ENCODE results near the gene C10orf71.

Gene C10orf71

DNA sequence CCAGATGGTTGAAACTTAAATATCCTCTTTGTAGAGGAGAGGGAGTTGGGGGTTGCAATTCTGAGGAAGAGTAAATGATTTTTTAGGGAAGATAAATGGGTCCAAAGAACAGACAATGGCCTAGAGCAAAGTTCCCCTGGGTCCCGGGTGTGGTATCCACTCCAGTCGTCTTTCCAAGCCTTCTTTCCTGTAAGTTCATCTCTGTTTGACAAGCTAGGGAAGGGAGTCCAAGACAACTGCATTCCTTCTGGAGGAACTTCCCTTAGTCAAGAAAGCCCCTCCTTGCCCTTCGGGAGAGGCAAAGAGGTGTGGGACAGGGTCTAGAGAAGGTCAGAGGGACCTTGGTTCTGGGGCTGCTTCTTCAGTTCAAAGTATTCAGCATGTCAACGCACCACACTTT is 33.4 kb downstream of the C10orf71 start:
- no peak overlapping the region for H2AK5ac ChIP-seq (ENCODE audit: low read length)
- no peaks in the 10 kb centered on the region for H3K79me2 ChIP-seq (ENCODE audit: control insufficient read depth, insufficient read depth, low read length)
- DNase-seq, result no peak
- H3K23ac ChIP-seq (ENCODE audit: low read length), result no peak overlapping the region
- H4K8ac ChIP-seq (ENCODE audit: low read depth, low read length), result no peak overlapping the region
- H3K4me3 ChIP-seq (ENCODE audit: low read length), result no peak overlapping the region
- no peak overlapping the region for H4K5ac ChIP-seq (ENCODE audit: low read length)
- no peak overlapping the region for H3K56ac ChIP-seq (ENCODE audit: low read length)
- H3K4me2 ChIP-seq (ENCODE audit: low read length), result no peak overlapping the region
- H2BK120ac ChIP-seq (ENCODE audit: low read depth, low read length), result no peak overlapping the region
- no peaks in the 10 kb centered on the region for H3K36me3 ChIP-seq (ENCODE audit: control insufficient read depth, insufficient read depth, low read length)
- H2BK15ac ChIP-seq (replicated peaks; ENCODE audit: low read depth), result no peak overlapping the region
- no peaks in the 10 kb centered on the region for H3K27me3 ChIP-seq (ENCODE audit: insufficient read depth, low read length, poor library complexity)
- H2BK5ac ChIP-seq (ENCODE audit: low read length), result no peak overlapping the region
- H3K18ac ChIP-seq (ENCODE audit: low read length), result no peak overlapping the region
- H3K4ac ChIP-seq (ENCODE audit: low read depth, low read length), result no peak overlapping the region
- no CpG with 5 or more reads among the region's 4 CpGs for WGBS (ENCODE audit: extremely low coverage, insufficient coverage, low lambda C conversion rate)
- no peak overlapping the region for H3K27ac ChIP-seq (ENCODE audit: low read depth, low read length)
- H3K4me1 ChIP-seq (ENCODE audit: control insufficient read depth, low read depth, low read length), result no peaks in the 10 kb centered on the region
- no peak overlapping the region for H3K9ac ChIP-seq (ENCODE audit: low read length)
- no peaks in the 10 kb centered on the region for H3K79me1 ChIP-seq (ENCODE audit: low read length)

GRCh38 chr10:49332768-49333167 is 33.8 kb downstream of the C10orf71 start:
- no peaks in the 10 kb centered on the region for H3K27me3 ChIP-seq (ENCODE audit: insufficient read depth, low read length, poor library complexity)
- H3K4me2 ChIP-seq (ENCODE audit: low read length), result no peak overlapping the region
- WGBS (ENCODE audit: extremely low coverage, insufficient coverage, low lambda C conversion rate), result no CpG with 5 or more reads among the region's 6 CpGs
- DNase-seq, result no peak
- H3K4me1 ChIP-seq (ENCODE audit: control insufficient read depth, low read depth, low read length), result no peaks in the 10 kb centered on the region
- H3K79me1 ChIP-seq (ENCODE audit: low read length), result no peaks in the 10 kb centered on the region
- H3K36me3 ChIP-seq (ENCODE audit: control insufficient read depth, insufficient read depth, low read length), result no peaks in the 10 kb centered on the region
- no peak overlapping the region for H4K5ac ChIP-seq (ENCODE audit: low read length)
- H3K18ac ChIP-seq (ENCODE audit: low read length), result no peak overlapping the region
- no peak overlapping the region for H3K4me3 ChIP-seq (ENCODE audit: low read length)
- H2BK5ac ChIP-seq (ENCODE audit: low read length), result no peak overlapping the region
- H2BK120ac ChIP-seq (ENCODE audit: low read depth, low read length), result no peak overlapping the region
- H4K8ac ChIP-seq (ENCODE audit: low read depth, low read length), result no peak overlapping the region
- no peak overlapping the region for H3K27ac ChIP-seq (ENCODE audit: low read depth, low read length)
- H3K9ac ChIP-seq (ENCODE audit: low read length), result no peak overlapping the region
- H3K79me2 ChIP-seq (ENCODE audit: control insufficient read depth, insufficient read depth, low read length), result no peaks in the 10 kb centered on the region
- H3K4ac ChIP-seq (ENCODE audit: low read depth, low read length), result no peak overlapping the region
- no peak overlapping the region for H3K23ac ChIP-seq (ENCODE audit: low read length)
- no peak overlapping the region for H2BK15ac ChIP-seq (replicated peaks; ENCODE audit: low read depth)
- H2AK5ac ChIP-seq (ENCODE audit: low read length), result no peak overlapping the region
- H3K56ac ChIP-seq (ENCODE audit: low read length), result no peak overlapping the region

- no peak overlapping the region for H3K27ac ChIP-seq (ENCODE audit: low read depth, low read length)
- H3K4ac ChIP-seq (ENCODE audit: low read depth, low read length), result no peak overlapping the region
- H3K27me3 ChIP-seq (ENCODE audit: insufficient read depth, low read length, poor library complexity), result no peaks in the 10 kb centered on the region
- H3K4me2 ChIP-seq (ENCODE audit: low read length), result no peak overlapping the region
- no CpG with 5 or more reads among the region's 6 CpGs for WGBS (ENCODE audit: extremely low coverage, insufficient coverage, low lambda C conversion rate)
- H3K18ac ChIP-seq (ENCODE audit: low read length), result no peak overlapping the region
- no peaks in the 10 kb centered on the region for H3K79me1 ChIP-seq (ENCODE audit: low read length)
- H4K5ac ChIP-seq (ENCODE audit: low read length), result no peak overlapping the region
- H3K9ac ChIP-seq (ENCODE audit: low read length), result no peak overlapping the region
- H3K4me3 ChIP-seq (ENCODE audit: low read length), result no peak overlapping the region
- H3K79me2 ChIP-seq (ENCODE audit: control insufficient read depth, insufficient read depth, low read length), result no peaks in the 10 kb centered on the region
- no peaks in the 10 kb centered on the region for H3K4me1 ChIP-seq (ENCODE audit: control insufficient read depth, low read depth, low read length)
- no peak overlapping the region for H2AK5ac ChIP-seq (ENCODE audit: low read length)
- H3K36me3 ChIP-seq (ENCODE audit: control insufficient read depth, insufficient read depth, low read length), result no peaks in the 10 kb centered on the region
- DNase-seq, result no peak
- no peak overlapping the region for H3K23ac ChIP-seq (ENCODE audit: low read length)
- H4K8ac ChIP-seq (ENCODE audit: low read depth, low read length), result no peak overlapping the region
- no peak overlapping the region for H2BK120ac ChIP-seq (ENCODE audit: low read depth, low read length)
- H3K56ac ChIP-seq (ENCODE audit: low read length), result no peak overlapping the region
- H2BK15ac ChIP-seq (replicated peaks; ENCODE audit: low read depth), result no peak overlapping the region
- H2BK5ac ChIP-seq (ENCODE audit: low read length), result no peak overlapping the region
Observed at GRCh38 chr10:49333192-49333591, 34.2 kb downstream of the C10orf71 start.

- no peak overlapping the region for H3K27ac ChIP-seq (ENCODE audit: low read depth, low read length)
Observed at GRCh38 chr10:49334964-49335363, 36.0 kb downstream of the C10orf71 start.

GRCh38 chr10:49335364-49335972 is 36.5 kb downstream of the C10orf71 start:
- H3K4me2 ChIP-seq (ENCODE audit: low read length), result no peak overlapping the region
- no peak overlapping the region for H2BK5ac ChIP-seq (ENCODE audit: low read length)
- H4K8ac ChIP-seq (ENCODE audit: low read depth, low read length), result no peak overlapping the region
- WGBS (ENCODE audit: extremely low coverage, insufficient coverage, low lambda C conversion rate), result no CpG with 5 or more reads among the region's 1 CpG
- no peak overlapping the region for H3K18ac ChIP-seq (ENCODE audit: low read length)
- no peak overlapping the region for H3K23ac ChIP-seq (ENCODE audit: low read length)
- no peak overlapping the region for H2BK15ac ChIP-seq (replicated peaks; ENCODE audit: low read depth)
- H2AK5ac ChIP-seq (ENCODE audit: low read length), result no peak overlapping the region
- no peak overlapping the region for H3K9ac ChIP-seq (ENCODE audit: low read length)
- H3K56ac ChIP-seq (ENCODE audit: low read length), result no peak overlapping the region
- DNase-seq, result no peak
- H3K27ac ChIP-seq (ENCODE audit: low read depth, low read length), result no peak overlapping the region
- no peak overlapping the region for H3K4me3 ChIP-seq (ENCODE audit: low read length)
- H3K36me3 ChIP-seq (ENCODE audit: control insufficient read depth, insufficient read depth, low read length), result no peaks in the 10 kb centered on the region
- H3K4me1 ChIP-seq (ENCODE audit: control insufficient read depth, low read depth, low read length), result no peaks in the 10 kb centered on the region
- no peak overlapping the region for H3K4ac ChIP-seq (ENCODE audit: low read depth, low read length)
- H3K79me1 ChIP-seq (ENCODE audit: low read length), result no peaks in the 10 kb centered on the region
- H3K27me3 ChIP-seq (ENCODE audit: insufficient read depth, low read length, poor library complexity), result no peaks in the 10 kb centered on the region
- H4K5ac ChIP-seq (ENCODE audit: low read length), result no peak overlapping the region
- H2BK120ac ChIP-seq (ENCODE audit: low read depth, low read length), result no peak overlapping the region
- no peaks in the 10 kb centered on the region for H3K79me2 ChIP-seq (ENCODE audit: control insufficient read depth, insufficient read depth, low read length)

More at GRCh38 chr10:49334964-49335363, 36.0 kb downstream of the C10orf71 start:
- no peak overlapping the region for H3K4me3 ChIP-seq (ENCODE audit: low read length)
- no peak overlapping the region for H3K4me2 ChIP-seq (ENCODE audit: low read length)
- no peak overlapping the region for H4K5ac ChIP-seq (ENCODE audit: low read length)
- H2AK5ac ChIP-seq (ENCODE audit: low read length), result no peak overlapping the region
- H3K4me1 ChIP-seq (ENCODE audit: control insufficient read depth, low read depth, low read length), result no peaks in the 10 kb centered on the region
- no peaks in the 10 kb centered on the region for H3K36me3 ChIP-seq (ENCODE audit: control insufficient read depth, insufficient read depth, low read length)
- no peak overlapping the region for H2BK5ac ChIP-seq (ENCODE audit: low read length)
- no peaks in the 10 kb centered on the region for H3K79me1 ChIP-seq (ENCODE audit: low read length)
- no peak overlapping the region for H3K4ac ChIP-seq (ENCODE audit: low read depth, low read length)
- H3K18ac ChIP-seq (ENCODE audit: low read length), result no peak overlapping the region
- no peak overlapping the region for H3K56ac ChIP-seq (ENCODE audit: low read length)
- no peak overlapping the region for H2BK120ac ChIP-seq (ENCODE audit: low read depth, low read length)
- no peaks in the 10 kb centered on the region for H3K79me2 ChIP-seq (ENCODE audit: control insufficient read depth, insufficient read depth, low read length)
- H3K23ac ChIP-seq (ENCODE audit: low read length), result no peak overlapping the region
- H3K9ac ChIP-seq (ENCODE audit: low read length), result no peak overlapping the region
- no peak overlapping the region for H2BK15ac ChIP-seq (replicated peaks; ENCODE audit: low read depth)
- no peaks in the 10 kb centered on the region for H3K27me3 ChIP-seq (ENCODE audit: insufficient read depth, low read length, poor library complexity)
- H4K8ac ChIP-seq (ENCODE audit: low read depth, low read length), result no peak overlapping the region
- no peak for DNase-seq

DNA sequence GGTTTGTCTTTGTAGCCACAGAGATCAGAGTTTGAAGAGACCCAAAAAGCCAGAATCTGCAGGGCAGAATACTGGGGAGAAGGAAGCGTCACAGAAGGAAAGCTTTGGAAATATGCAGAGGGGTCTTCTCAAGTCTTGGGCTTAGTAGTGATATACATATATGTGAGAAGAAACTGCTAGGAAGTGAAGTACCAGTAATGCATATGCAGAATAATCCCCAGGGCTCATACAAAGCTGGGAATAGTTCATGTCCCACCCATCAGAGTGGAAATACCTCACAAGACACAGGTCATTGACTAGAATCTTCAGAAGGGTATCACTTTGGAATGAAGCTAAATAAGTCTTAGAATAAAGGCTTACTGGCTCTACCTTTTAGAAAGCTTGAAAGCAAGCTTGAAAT is 39.6 kb downstream of the C10orf71 start:
- WGBS (ENCODE audit: extremely low coverage, insufficient coverage, low lambda C conversion rate), result no CpG with 5 or more reads among the region's 1 CpG
- no peak overlapping the region for H3K56ac ChIP-seq (ENCODE audit: low read length)
- H2BK15ac ChIP-seq (replicated peaks; ENCODE audit: low read depth), result no peak overlapping the region
- H3K4me2 ChIP-seq (ENCODE audit: low read length), result no peak overlapping the region
- no peak overlapping the region for H2BK120ac ChIP-seq (ENCODE audit: low read depth, low read length)
- no peak overlapping the region for H3K23ac ChIP-seq (ENCODE audit: low read length)
- no peak for DNase-seq
- H3K79me1 ChIP-seq (ENCODE audit: low read length), result no peaks in the 10 kb centered on the region
- no peak overlapping the region for H2AK5ac ChIP-seq (ENCODE audit: low read length)
- no peak overlapping the region for H3K18ac ChIP-seq (ENCODE audit: low read length)
- no peak overlapping the region for H3K4ac ChIP-seq (ENCODE audit: low read depth, low read length)
- no peak overlapping the region for H3K4me3 ChIP-seq (ENCODE audit: low read length)
- no peaks in the 10 kb centered on the region for H3K36me3 ChIP-seq (ENCODE audit: control insufficient read depth, insufficient read depth, low read length)
- H3K27me3 ChIP-seq (ENCODE audit: insufficient read depth, low read length, poor library complexity), result no peaks in the 10 kb centered on the region
- H3K4me1 ChIP-seq (ENCODE audit: control insufficient read depth, low read depth, low read length), result no peaks in the 10 kb centered on the region
- H4K5ac ChIP-seq (ENCODE audit: low read length), result no peak overlapping the region
- no peak overlapping the region for H3K9ac ChIP-seq (ENCODE audit: low read length)
- H3K27ac ChIP-seq (ENCODE audit: low read depth, low read length), result no peak overlapping the region
- no peaks in the 10 kb centered on the region for H3K79me2 ChIP-seq (ENCODE audit: control insufficient read depth, insufficient read depth, low read length)
- no peak overlapping the region for H4K8ac ChIP-seq (ENCODE audit: low read depth, low read length)
- H2BK5ac ChIP-seq (ENCODE audit: low read length), result no peak overlapping the region
